ENCODE results near the gene STK32B.

STK32B gene

GRCh38 chr4:5069901-5070300 lies 18.6 kb downstream of the STK32B start:
- in situ Hi-C loops (cut with HindIII; ENCODE audit: low sequenced_read_pairs), result no loop called here
- TF ChIP-seq CTCF (IDR thresholded peaks at IDR 0.05; ENCODE audit: low read depth, low read length, missing control alignments), result no peak
- no peak for DNase-seq (ENCODE audit: low read depth)

GRCh38 chr4:5072948-5073347 lies 21.7 kb downstream of the STK32B start:
- H3K4me3 ChIP-seq (ENCODE audit: low read depth, low read length), result no peak overlapping the region
- in situ Hi-C loops (cut with HindIII; ENCODE audit: low sequenced_read_pairs), result no loop called here
- DNase-seq (ENCODE audit: low read depth), result no peak
- TF ChIP-seq CTCF (IDR thresholded peaks at IDR 0.05; ENCODE audit: low read depth, low read length, missing control alignments), result no peak

More at GRCh38 chr4:5069901-5070300, 18.6 kb downstream of the STK32B start:
- H3K4me3 ChIP-seq (ENCODE audit: low read depth, low read length), result no peak overlapping the region

GRCh38 chr4:5078009-5078408 lies 26.7 kb downstream of the STK32B start:
- H3K4me3 ChIP-seq (ENCODE audit: low read depth, low read length), result no peak overlapping the region
- DNase-seq (ENCODE audit: low read depth), result no peak
- in situ Hi-C loops (cut with HindIII; ENCODE audit: low sequenced_read_pairs), result no loop called here
- TF ChIP-seq CTCF (IDR thresholded peaks at IDR 0.05; ENCODE audit: low read depth, low read length, missing control alignments), result no peak

GRCh38 chr4:5079581-5079980 lies 28.3 kb downstream of the STK32B start:
- no peak for TF ChIP-seq CTCF (IDR thresholded peaks at IDR 0.05; ENCODE audit: low read depth, low read length, missing control alignments)
- in situ Hi-C loops (cut with HindIII; ENCODE audit: low sequenced_read_pairs), result no loop called here
- no peak overlapping the region for H3K4me3 ChIP-seq (ENCODE audit: low read depth, low read length)
- peak; percentile 22 for DNase-seq (ENCODE audit: low read depth)

GRCh38 chr4:5081441-5081999 lies 30.2 kb downstream of the STK32B start:
- H3K4me3 ChIP-seq (ENCODE audit: low read depth, low read length), result no peak overlapping the region
- TF ChIP-seq CTCF (IDR thresholded peaks at IDR 0.05; ENCODE audit: low read depth, low read length, missing control alignments), result no peak
- in situ Hi-C loops (cut with HindIII; ENCODE audit: low sequenced_read_pairs), result no loop called here
- no peak for DNase-seq (ENCODE audit: low read depth)

GRCh38 chr4:5082376-5082775 lies 31.1 kb downstream of the STK32B start:
- no peak for DNase-seq (ENCODE audit: low read depth)
- no peak for TF ChIP-seq CTCF (IDR thresholded peaks at IDR 0.05; ENCODE audit: low read depth, low read length, missing control alignments)
- in situ Hi-C loops (cut with HindIII; ENCODE audit: low sequenced_read_pairs), result no loop called here
- H3K4me3 ChIP-seq (ENCODE audit: low read depth, low read length), result no peak overlapping the region

Data from astrocyte of the cerebellum (primary cell).